GM12878 (cell line): Measurements from ENCODE around the gene C15orf62. TPM values are rescaled to one million over a fixed set of nuclear protein-coding genes. Genes with fewer than 3 reads are reported as not detected.

Experiments
- ATAC-seq: fragments of 200-7000 bp; cut with Tn5 transposase; 3 replicates; pipeline ENCODE4 v1.9.1; 2020; ENCODE audit warnings: mild to moderate bottlenecking, moderate library complexity
- BruUV-seq: library from RNA; stranded (reverse); fragments of 400-500 nt; replicated peaks from 2 replicates; lab custom pipeline; 2021; lab: Mats Ljungman, UMichigan
- CTCF ChIA-PET: fragments of 300-600 bp; sonication (Branson Sonifier 250); formaldehyde crosslinking; extraction: SDS; loops from one replicate; lab custom pipeline; 2021; ENCODE audit warnings: inconsistent platforms; lab: Yijun Ruan, JAX
- POLR2A ChIA-PET: fragments of 350-600 bp; formaldehyde crosslinking; extraction: SDS; loops from one replicate; lab custom pipeline; 2021; ENCODE audit warnings: inconsistent platforms; lab: Charles Lee
- RAD21 ChIA-PET: fragments of 300-600 bp; sonication (Branson Sonifier 250); formaldehyde crosslinking; loops from one replicate; lab custom pipeline; 2023; ENCODE audit warnings: antibody characterized with exemption; ENCODE audit not compliant: unreplicated experiment; lab: Charles Lee
- SMC1A ChIA-PET: fragments of 300-600 bp; sonication (Branson Sonifier 250); formaldehyde crosslinking; loops from one replicate; lab custom pipeline; 2023; ENCODE audit not compliant: unreplicated experiment, uncharacterized antibody; lab: Charles Lee
- DNase-seq: peaks from one replicate; pipeline ENCODE4 v3.0.0-alpha.2; 2011; ENCODE audit warnings: low read depth, low spot score
- FAIRE-seq: peaks from 3 replicates; lab custom pipeline; 2011; peaks lifted over from hg19 to GRCh38; lab: Jason Lieb, UNC
- H2AFZ ChIP-seq: 2 replicates; pipeline ENCODE4 v1.6.0; 2011; ENCODE audit warnings: low read depth, low read length, control low read depth; ENCODE audit not compliant: control insufficient read depth
- H3K27ac ChIP-seq: 2 replicates; pipeline ENCODE4 v1.5.1; 2011; ENCODE audit warnings: control low read depth; ENCODE audit not compliant: control insufficient read depth, insufficient read depth
- H3K27me3 ChIP-seq, 2 experiments: replicated peaks in 1 of 2; 2 replicates each; pipeline versions ENCODE4 v1.6.0 to v1.6.1; 2011; ENCODE audit warnings: low read length in 1 of 2; ENCODE audit not compliant: control insufficient read depth in 2 of 2, insufficient read depth in 2 of 2
- H3K36me3 ChIP-seq, 2 experiments: 2 replicates each; pipeline ENCODE4 v1.5.1; 2011; ENCODE audit warnings: low read length in 1 of 2; ENCODE audit not compliant: control insufficient read depth in 2 of 2, insufficient read depth in 2 of 2
- H3K4me1 ChIP-seq: 2 replicates; pipeline ENCODE4 v1.6.1; 2011; ENCODE audit warnings: mild to moderate bottlenecking, low read length, moderate library complexity, mixed read lengths; ENCODE audit not compliant: control insufficient read depth, insufficient read depth
- H3K4me2 ChIP-seq: 2 replicates; pipeline ENCODE4 v1.6.0; 2011; ENCODE audit warnings: control low read depth; ENCODE audit not compliant: control insufficient read depth, insufficient read depth
- H3K4me3 ChIP-seq: fragments of 200-600 bp; sonication (generic); 2 replicates; pipeline ENCODE4 v1.5.1; 2016
- H3K79me2 ChIP-seq: 2 replicates; pipeline ENCODE4 v1.6.0; 2011; ENCODE audit warnings: low read length; ENCODE audit not compliant: control insufficient read depth, insufficient read depth
- H3K9ac ChIP-seq: 2 replicates; pipeline ENCODE4 v1.8.0; 2011; ENCODE audit warnings: low read length, control low read depth, mixed read lengths; ENCODE audit not compliant: control insufficient read depth, insufficient read depth
- H3K9me3 ChIP-seq: replicated peaks from 3 replicates; pipeline ENCODE4 v1.5.1; 2011; ENCODE audit warnings: mild to moderate bottlenecking, low read length; ENCODE audit not compliant: control insufficient read depth, insufficient read depth
- H4K20me1 ChIP-seq: 2 replicates; pipeline ENCODE4 v1.6.0; 2011; ENCODE audit not compliant: control insufficient read depth, insufficient read depth
- ATF2 ChIP-seq: IDR thresholded peaks from 2 replicates; pipeline ENCODE4 v1.6.1; 2012; ENCODE audit warnings: low read length, inconsistent platforms
- HDAC2 ChIP-seq: fragments of 200-600 bp; sonication (generic); IDR thresholded peaks from 2 replicates; pipeline ENCODE4 v1.6.1; 2017
- PAX8 ChIP-seq: fragments of 450-650 bp; IDR thresholded peaks from 2 replicates; pipeline ENCODE4 v1.6.1; 2017; ENCODE audit warnings: mild to moderate bottlenecking, moderate library complexity
- SREBF1 ChIP-seq: IDR thresholded peaks from 2 replicates; pipeline ENCODE4 v1.6.1; 2012; ENCODE audit warnings: mild to moderate bottlenecking, low read length
- SREBF2 ChIP-seq: IDR thresholded peaks from 2 replicates; pipeline ENCODE4 v1.6.1; 2012; ENCODE audit warnings: mild to moderate bottlenecking, low read length
- WGBS: methylation state at CpG from one replicate; pipeline ENCODE4 v1.1.6; 2016; ENCODE audit warnings: low lambda C conversion rate; ENCODE audit not compliant: insufficient replicate concordance, insufficient coverage; ENCODE audit errors: missing lambda C conversion rate; 5-methylcytosine and 5-hydroxymethylcytosine counted together
- in situ Hi-C: fragments of 300-500 bp; cut with MboI; formaldehyde crosslinking; loops from 9 replicates; pipeline ENCODE4 v1.14.3; 2018; ENCODE audit warnings: mixed read lengths
- intact Hi-C: fragments of 100-400 bp; cut with micrococcal nuclease; formaldehyde crosslinking; loops from one replicate; pipeline ENCODE4 v1.14.2; 2022; ENCODE audit not compliant: unreplicated experiment
- polyA plus RNA-seq, 11 experiments: library from polyadenylated mRNA; depleted of rRNA in 4 of 11; unstranded in 6 of 11; stranded (reverse) in 5 of 11; fragments of >200 nt; fragmentation: Nextera tagmentation in 4 of 11; fragmentation: Illumina TruSeq in 1 of 11; extraction: Ambion mirVana in 4 of 11; extraction: Trizol in 1 of 11; gene quantifications; 1 replicate in 1 of 11; 2 replicates in 10 of 11; pipeline versions ENCODE4 v1.2.1 to v1.2.3, GENCODE V29; 2011 to 2016; ENCODE audit warnings: inconsistent platforms in 2 of 11, missing spikeins in 2 of 11, low read depth in 1 of 11
- total RNA-seq, 4 experiments: library from RNA; depleted of rRNA in 3 of 4; stranded (reverse); fragments of >200 nt in 3 of 4; fragmentation: Illumina TruSeq in 1 of 4; extraction: Trizol in 1 of 4; gene quantifications; 2 replicates each; pipeline versions ENCODE4 v1.2.1 to v1.2.3, GENCODE V29; 2013 to 2021

The C15orf62 gene
- total and polyA plus RNA-seq, 10 of the 15 experiments (the other 5 are each of a cell fraction or from before 2014, with no cell fraction given), result 0.06 to 0.68 (median 0.40) TPM; not detected in 1

DNA sequence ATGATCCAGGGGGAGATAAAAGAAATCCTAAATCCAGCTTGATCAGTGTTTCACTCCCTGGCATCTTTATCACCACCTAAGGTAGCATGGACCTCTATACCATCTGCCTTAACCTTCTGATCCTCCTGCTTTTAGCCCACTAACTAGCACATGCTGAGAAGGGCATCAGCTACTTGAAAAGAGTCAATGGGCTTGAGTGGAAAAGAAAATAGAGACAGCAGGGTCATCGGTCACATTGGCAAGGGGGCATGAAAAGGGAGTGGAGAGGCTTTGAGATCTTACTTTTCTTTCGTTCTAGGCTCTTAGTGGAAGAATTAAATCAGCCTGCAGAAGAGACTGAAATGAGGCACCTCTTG lies 36.9 kb downstream of the C15orf62 start:
- no peak for FAIRE-seq
- H3K9me3 ChIP-seq, result no peaks in the 10 kb centered on the region
- H3K9ac ChIP-seq, result peak overlapping the region; percentile 94
- peak overlapping the region; percentile 79 for H3K4me3 ChIP-seq
- no peaks in the 10 kb centered on the region for H4K20me1 ChIP-seq
- peak overlapping the region; percentile 100 for H2AFZ ChIP-seq
- peaks cover 22% of the 10 kb centered on the region for H3K79me2 ChIP-seq
- BruUV-seq, result TSS peak; percentile 88
- WGBS, result 0% methylated on average over 2 of the region's 2 CpGs
- SMC1A ChIA-PET, result interaction anchor here (0.7 to 2.1 kb wide), 7 partner anchors 41 to 113 kb away, joined by 3 to 6 read pairs (median 4); no protein-coding TSS in a partner anchor
- TF ChIP-seq SREBF2 (no peak), PAX8 (no peak), ATF2 (no peak), SREBF1 (no peak), HDAC2 (no peak)
- TF ChIP-seq, all 136 proteins: peak for 0
- Histone ChIP-seq H3K4me2 (peak overlapping the region; percentile 100), H3K4me1 (peaks cover 15% of the 10 kb centered on the region; the same call in 1 of the 2 replicates), H3K27me3 (no peaks in the 10 kb centered on the region), H3K27ac (peak overlapping the region; percentile 98), H3K36me3 (peaks cover 0 to 3% of the 10 kb centered on the region in 2 experiments; a peak in 2 of 4 replicates)
- DNase-seq (no peak), ATAC-seq (peak; percentile 3)
- in situ Hi-C loops (no loop called here), intact Hi-C loops (loop anchor here (5.0 kb wide), 1 partner anchor 41 kb away; no protein-coding TSS in a partner anchor)
- ChIA-PET POLR2A (interaction anchor here (0.7 to 2.3 kb wide), 9 partner anchors 15 to 314 kb away, joined by 4 to 10 read pairs (median 6); partner anchors contain the start of genes CCDC32, RAD51, RHOV and VPS18), RAD21 (interaction anchor here (0.8 to 3.3 kb wide), 8 partner anchors 22 to 88 kb away, joined by 3 to 19 read pairs (median 6); partner anchors contain the start of genes PPP1R14D, RHOV, SPINT1 and VPS18), CTCF (interaction anchor here (1.2 to 3.7 kb wide), 6 partner anchors 14 to 86 kb away, joined by 3 to 19 read pairs (median 6); no protein-coding TSS in a partner anchor)
